Right lobe of liver (tissue), 6 donors: Measurements from ENCODE around the gene ZBTB3. TPM values are rescaled to one million over a fixed set of nuclear protein-coding genes. Genes with fewer than 3 reads are reported as not detected.
A peak's percentile ranks its signal among the peaks of the same experiment; 100 is the strongest.

Source experiments
- ATAC-seq, 4 donors: fragments of 200-7000 bp; cut with Tn5 transposase; one replicate each; pipeline ENCODE4 v1.9.1; 2020; ENCODE audit warnings: mild to moderate bottlenecking in 4 of 4, moderate library complexity in 4 of 4
- DNase-seq, 3 donors: peaks; one replicate each; pipeline ENCODE4 v3.0.0-alpha.2; 2020
- H3K27ac ChIP-seq, 3 donors: fragments of 200-600 bp; one replicate each; pipeline ENCODE4 v1.8.0; 2022
- H3K27me3 ChIP-seq, 2 donors: fragments of 200-600 bp; one replicate each; pipeline ENCODE4 v1.8.0; 2022
- H3K36me3 ChIP-seq, 4 donors: fragments of 200-600 bp; sonication (generic) in 1 of 4; one replicate each; pipeline versions ENCODE4 v1.5.1 to v1.8.0; 2017 to 2022; ENCODE audit warnings: control low read depth in 1 of 4
- H3K4me1 ChIP-seq, 4 donors: fragments of 200-600 bp; sonication (generic) in 1 of 4; one replicate each; pipeline versions ENCODE4 v1.5.1 to v1.8.0; 2017 to 2022; ENCODE audit warnings: control low read depth in 1 of 4
- H3K4me3 ChIP-seq, 3 donors: fragments of 200-600 bp; one replicate each; pipeline ENCODE4 v1.8.0; 2022
- H3K9me3 ChIP-seq, 4 donors: fragments of 200-600 bp; sonication (generic) in 1 of 4; one replicate each; pipeline versions ENCODE4 v1.5.1 to v1.8.0; 2017 to 2022; ENCODE audit warnings: control low read depth in 1 of 4
- POLR2A ChIP-seq: fragments of 450-650 bp; IDR thresholded peaks from one replicate; pipeline ENCODE4 v1.6.1; 2017; ENCODE audit warnings: antibody characterized with exemption, mild to moderate bottlenecking
- WGBS: methylation state at CpG from one replicate; pipeline ENCODE4 v1.1.6; 2018; ENCODE audit warnings: low coverage, low lambda C conversion rate; ENCODE audit not compliant: insufficient coverage; ENCODE audit errors: missing lambda C conversion rate; 5-methylcytosine and 5-hydroxymethylcytosine counted together
- intact Hi-C, 2 donors: fragments of 100-400 bp; cut with DNase I; formaldehyde crosslinking; loops; one replicate each; pipeline versions ENCODE4 v1.11.2 to v1.14.1; 2022
- total RNA-seq, 6 experiments: library from RNA; depleted of rRNA in 2 of 6; stranded (reverse); fragments of >200 nt in 2 of 6; fragmentation: NEBNext Ultra II Directional in 3 of 6; extraction: Animal tissue kit (Norgen Biotek cat#: 25700) in 3 of 6; gene quantifications; one replicate each; pipeline versions ENCODE4 v1.1.0 to v1.2.4, GENCODE V29; 2016 to 2023
- TF ChIP-seq, protein P1 (sequence below), 4 donors: fragments of 200-600 bp in 3 of 4; fragments of 450-650 bp in 1 of 4; IDR thresholded peaks; one replicate each; pipeline versions ENCODE4 v1.5.1 to v1.8.0; 2016 to 2022; ENCODE audit warnings: antibody characterized with exemption in 4 of 4, mild to moderate bottlenecking in 2 of 4
- donor health status: DM: no; HTN: yes; CAD: no.
- donor health status: DM: no; HTN: no; CAD: no.
- donor health status: DM: no; HTN: no; CAD: no.
- donor health status: DM: no; HTN: yes; CAD: no.
- donor health status: DM: no; HTN: yes; CAD: no.

The ZBTB3 gene
- total RNA-seq, 6 experiments from 2014 or later = 3.4 to 7.1 (median 4.7) TPM

DNA sequence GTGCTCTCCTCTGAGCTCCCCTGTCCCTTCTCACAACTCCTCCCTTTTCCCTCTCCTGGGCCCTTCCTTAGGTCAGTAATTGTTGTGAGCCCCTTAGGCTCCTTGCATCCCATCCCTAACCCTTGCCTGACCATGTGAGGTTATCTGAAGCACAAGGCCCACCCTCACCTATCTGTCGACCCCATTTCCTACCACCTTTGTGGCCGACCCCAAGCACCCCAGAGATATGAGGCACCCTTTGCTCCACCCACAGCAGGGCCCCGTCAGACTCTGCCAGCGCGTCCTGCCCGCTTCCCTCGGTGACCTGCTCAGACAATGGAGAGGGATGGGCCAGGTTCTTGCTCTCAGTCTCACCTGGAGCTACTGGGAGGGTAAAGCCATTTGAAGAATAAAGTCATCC lies 45.2 kb downstream of the ZBTB3 start:
- H3K9me3 ChIP-seq = no peaks in the 10 kb centered on the region
- intact Hi-C loops = no loop called here
- TF ChIP-seq, protein P1, sequence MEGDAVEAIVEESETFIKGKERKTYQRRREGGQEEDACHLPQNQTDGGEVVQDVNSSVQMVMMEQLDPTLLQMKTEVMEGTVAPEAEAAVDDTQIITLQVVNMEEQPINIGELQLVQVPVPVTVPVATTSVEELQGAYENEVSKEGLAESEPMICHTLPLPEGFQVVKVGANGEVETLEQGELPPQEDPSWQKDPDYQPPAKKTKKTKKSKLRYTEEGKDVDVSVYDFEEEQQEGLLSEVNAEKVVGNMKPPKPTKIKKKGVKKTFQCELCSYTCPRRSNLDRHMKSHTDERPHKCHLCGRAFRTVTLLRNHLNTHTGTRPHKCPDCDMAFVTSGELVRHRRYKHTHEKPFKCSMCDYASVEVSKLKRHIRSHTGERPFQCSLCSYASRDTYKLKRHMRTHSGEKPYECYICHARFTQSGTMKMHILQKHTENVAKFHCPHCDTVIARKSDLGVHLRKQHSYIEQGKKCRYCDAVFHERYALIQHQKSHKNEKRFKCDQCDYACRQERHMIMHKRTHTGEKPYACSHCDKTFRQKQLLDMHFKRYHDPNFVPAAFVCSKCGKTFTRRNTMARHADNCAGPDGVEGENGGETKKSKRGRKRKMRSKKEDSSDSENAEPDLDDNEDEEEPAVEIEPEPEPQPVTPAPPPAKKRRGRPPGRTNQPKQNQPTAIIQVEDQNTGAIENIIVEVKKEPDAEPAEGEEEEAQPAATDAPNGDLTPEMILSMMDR (IDR thresholded peaks at IDR 0.05) = no peak
- H3K36me3 ChIP-seq = peaks cover 0 to 22% (median 3%) of the 10 kb centered on the region in 4 donors
- 0% methylated on average over 7 of the region's 7 CpGs for WGBS
- peak overlapping the region; percentile 52 to 63 (median 58) for H3K4me3 ChIP-seq
- ATAC-seq (no peak), DNase-seq (no peak)
- H3K27ac ChIP-seq = peak overlapping the region; percentile 96
- H3K4me1 ChIP-seq = peaks cover 0 to 54% (median 25%) of the 10 kb centered on the region in 4 donors
- no peaks in the 10 kb centered on the region for H3K27me3 ChIP-seq

GRCh38 chr11:62708392-62708791 lies 45.6 kb downstream of the ZBTB3 start:
- no peak for ATAC-seq
- peaks cover 0 to 22% (median 3%) of the 10 kb centered on the region in 4 donors for H3K36me3 ChIP-seq
- peak overlapping the region in 1 of 3 donors; percentile 63 for H3K4me3 ChIP-seq
- peaks cover 0 to 50% (median 23%) of the 10 kb centered on the region in 4 donors for H3K4me1 ChIP-seq
- no peak for DNase-seq
- no peaks in the 10 kb centered on the region for H3K9me3 ChIP-seq
- H3K27ac ChIP-seq = peak overlapping the region in 1 of 3 donors; percentile 96
- H3K27me3 ChIP-seq = no peaks in the 10 kb centered on the region
- TF ChIP-seq POLR2A = no peak
- TF ChIP-seq, protein P1 (IDR thresholded peaks at IDR 0.05) = no peak
- 70% methylated on average over 2 of the region's 5 CpGs for WGBS
- intact Hi-C loops = no loop called here

- H3K27me3 ChIP-seq = no peaks in the 10 kb centered on the region
- H3K27ac ChIP-seq = peak within 1 kb of the TSS in 2 of 3 donors; percentile 68 to 96
- peaks cover 0 to 40% (median 19%) of the 10 kb centered on the region in 4 donors for H3K4me1 ChIP-seq
- DNase-seq (peak in 1 of 3 donors; percentile 62), ATAC-seq (no peak)
- peaks cover 0 to 22% (median 3%) of the 10 kb centered on the region in 4 donors for H3K36me3 ChIP-seq
- no peaks in the 10 kb centered on the region for H3K9me3 ChIP-seq
- 100% methylated on average over 2 of the region's 10 CpGs for whole genome bisulfite sequencing
- intact Hi-C loops = no loop called here
- no peak for TF ChIP-seq POLR2A
- TF ChIP-seq, protein P1 (IDR thresholded peaks at IDR 0.05) = no peak
- peak within 1 kb of the TSS; percentile 59 to 70 (median 69) for H3K4me3 ChIP-seq
These were observed 46.6 kb downstream of the ZBTB3 start, which contains the start of the genes BSCL2 and GNG3 for GRCh38 chr11:62707277-62707861. TSS of gene BSCL2 (minus strand) at chr11:62707424. CDS start at chr11:62707195, 229 bp downstream. TSS of gene GNG3 (plus strand) at chr11:62707676. CDS start at chr11:62708296, 620 bp downstream.

DNA sequence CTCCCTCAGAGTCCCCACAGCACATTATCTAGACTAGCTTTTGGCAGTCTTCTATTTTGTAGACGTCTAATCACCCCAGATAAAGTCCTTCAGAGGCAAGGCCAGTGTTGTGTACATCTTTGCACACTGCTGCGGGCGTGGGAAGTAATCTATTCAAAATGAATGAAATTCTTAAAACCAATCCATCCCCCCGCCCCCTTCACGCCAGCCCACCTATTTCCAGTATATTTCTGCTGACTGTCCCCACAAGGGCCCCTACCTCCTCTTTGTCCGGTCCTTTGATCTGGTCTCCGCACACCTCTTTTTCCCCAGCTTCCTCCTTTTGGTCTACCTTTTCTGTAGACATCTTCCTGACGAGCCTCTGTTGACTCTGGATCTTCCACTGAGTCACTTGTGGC lies 47.1 kb downstream of the ZBTB3 start:
- no peak for ATAC-seq
- no peaks in the 10 kb centered on the region for H3K9me3 ChIP-seq
- 67% methylated on average over 5 of the region's 8 CpGs for WGBS
- peak overlapping the region in 2 of 3 donors; percentile 63 to 68 for H3K27ac ChIP-seq
- TF ChIP-seq POLR2A = no peak
- TF ChIP-seq, protein P1 (IDR thresholded peaks at IDR 0.05) = no peak
- intact Hi-C loops = no loop called here
- H3K4me1 ChIP-seq = peaks cover 0 to 35% (median 16%) of the 10 kb centered on the region in 4 donors
- no peak for DNase-seq
- H3K27me3 ChIP-seq = no peaks in the 10 kb centered on the region
- H3K4me3 ChIP-seq = peak overlapping the region in 2 of 3 donors; percentile 59 to 70
- peaks cover 0 to 17% (median 3%) of the 10 kb centered on the region in 4 donors for H3K36me3 ChIP-seq
